ENCODE measurements around the gene CAMK1D. TPM values are rescaled to one million over a fixed set of nuclear protein-coding genes. Genes with fewer than 3 reads are reported as not detected.

The CAMK1D gene
- total and polyA plus RNA-seq, 2 experiments from 2014 or later = 4.6 to 7.2 TPM

DNA sequence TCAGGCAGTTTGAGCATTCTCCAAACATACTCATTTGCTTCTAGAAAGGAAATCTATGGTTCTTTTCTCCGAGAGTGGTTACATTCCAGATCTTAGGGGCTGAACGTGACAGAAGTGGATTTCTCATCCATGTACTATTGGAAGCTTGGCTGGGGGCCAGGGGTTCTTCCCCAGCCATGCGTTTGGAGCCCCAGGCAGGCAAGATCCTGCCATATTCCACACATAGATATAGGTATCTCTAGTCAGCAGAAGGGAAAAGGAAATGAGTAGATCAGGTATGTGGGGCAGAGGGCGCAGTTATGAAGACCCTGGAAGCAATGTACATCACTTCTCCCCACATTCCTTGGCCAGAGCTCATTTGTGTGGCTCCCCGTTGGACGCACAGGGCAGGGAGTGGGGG, 352.3 kb downstream of the CAMK1D start:
- Histone ChIP-seq H4K20me1 (replicated peaks; ENCODE audit: insufficient read depth) (no peaks in the 10 kb centered on the region), H3K9me2 (ENCODE audit: insufficient read depth) (no peaks in the 10 kb centered on the region), H3K79me2 (replicated peaks; ENCODE audit: insufficient read depth) (no peaks in the 10 kb centered on the region), H3F3A (replicated peaks; ENCODE audit: low read depth) (no peaks in the 10 kb centered on the region), H2AFZ (no peak overlapping the region), H3K4me1 (ENCODE audit: insufficient read depth) (no peaks in the 10 kb centered on the region), H3K4me3 (no peak overlapping the region), H3K36me3 (ENCODE audit: insufficient read depth) (no peaks in the 10 kb centered on the region), H3K27ac (ENCODE audit: low read depth) (no peak overlapping the region), H3K4me2 (no peak overlapping the region), H3K27me3 (ENCODE audit: insufficient read depth) (no peaks in the 10 kb centered on the region)
- ATAC-seq = no peak
- no peaks in the 10 kb centered on the region for H3K27me3 Mint-ChIP-seq (ENCODE audit: insufficient read depth, low read depth, poor library complexity)
- H3K36me3 Mint-ChIP-seq (ENCODE audit: low read depth) = no peaks in the 10 kb centered on the region
- H3K9me3 Mint-ChIP-seq = no peaks in the 10 kb centered on the region
- no peak overlapping the region for H3K27ac Mint-ChIP-seq
- no peak overlapping the region for H3K4me3 Mint-ChIP-seq
- no peak for DNase-seq (ENCODE audit: low spot score)
- peaks cover 2% of the 10 kb centered on the region for H3K4me1 Mint-ChIP-seq
- TF ChIP-seq CTCF (conservative IDR thresholded peaks at IDR 0.05; ENCODE audit: low read depth in 2 of 2) (no peak), JUNB (IDR thresholded peaks at IDR 0.05; ENCODE audit: unreplicated experiment) (no peak), EZH2phosphoT487 (IDR thresholded peaks at IDR 0.05; ENCODE audit: unreplicated experiment) (no peak), EZH2 (IDR thresholded peaks at IDR 0.05; ENCODE audit: low read depth, unreplicated experiment) (no peak), POLR2AphosphoS5 (IDR thresholded peaks at IDR 0.05; ENCODE audit: low read depth) (no peak), NANOG (IDR thresholded peaks at IDR 0.05; ENCODE audit: borderline replicate concordance) (no peak), CREB1 (CRISPR knock-in tag; IDR thresholded peaks at IDR 0.05; ENCODE audit: low read depth) (no peak), STAT1 (IDR thresholded peaks at IDR 0.05; ENCODE audit: unreplicated experiment) (no peak), ZNF331 (CRISPR knock-in tag; IDR thresholded peaks at IDR 0.05; ENCODE audit: low read depth) (no peak), ETS1 (IDR thresholded peaks at IDR 0.05) (no peak), ZNF114 (CRISPR knock-in tag; IDR thresholded peaks at IDR 0.05) (no peak)
- TF ChIP-seq, protein P1, sequence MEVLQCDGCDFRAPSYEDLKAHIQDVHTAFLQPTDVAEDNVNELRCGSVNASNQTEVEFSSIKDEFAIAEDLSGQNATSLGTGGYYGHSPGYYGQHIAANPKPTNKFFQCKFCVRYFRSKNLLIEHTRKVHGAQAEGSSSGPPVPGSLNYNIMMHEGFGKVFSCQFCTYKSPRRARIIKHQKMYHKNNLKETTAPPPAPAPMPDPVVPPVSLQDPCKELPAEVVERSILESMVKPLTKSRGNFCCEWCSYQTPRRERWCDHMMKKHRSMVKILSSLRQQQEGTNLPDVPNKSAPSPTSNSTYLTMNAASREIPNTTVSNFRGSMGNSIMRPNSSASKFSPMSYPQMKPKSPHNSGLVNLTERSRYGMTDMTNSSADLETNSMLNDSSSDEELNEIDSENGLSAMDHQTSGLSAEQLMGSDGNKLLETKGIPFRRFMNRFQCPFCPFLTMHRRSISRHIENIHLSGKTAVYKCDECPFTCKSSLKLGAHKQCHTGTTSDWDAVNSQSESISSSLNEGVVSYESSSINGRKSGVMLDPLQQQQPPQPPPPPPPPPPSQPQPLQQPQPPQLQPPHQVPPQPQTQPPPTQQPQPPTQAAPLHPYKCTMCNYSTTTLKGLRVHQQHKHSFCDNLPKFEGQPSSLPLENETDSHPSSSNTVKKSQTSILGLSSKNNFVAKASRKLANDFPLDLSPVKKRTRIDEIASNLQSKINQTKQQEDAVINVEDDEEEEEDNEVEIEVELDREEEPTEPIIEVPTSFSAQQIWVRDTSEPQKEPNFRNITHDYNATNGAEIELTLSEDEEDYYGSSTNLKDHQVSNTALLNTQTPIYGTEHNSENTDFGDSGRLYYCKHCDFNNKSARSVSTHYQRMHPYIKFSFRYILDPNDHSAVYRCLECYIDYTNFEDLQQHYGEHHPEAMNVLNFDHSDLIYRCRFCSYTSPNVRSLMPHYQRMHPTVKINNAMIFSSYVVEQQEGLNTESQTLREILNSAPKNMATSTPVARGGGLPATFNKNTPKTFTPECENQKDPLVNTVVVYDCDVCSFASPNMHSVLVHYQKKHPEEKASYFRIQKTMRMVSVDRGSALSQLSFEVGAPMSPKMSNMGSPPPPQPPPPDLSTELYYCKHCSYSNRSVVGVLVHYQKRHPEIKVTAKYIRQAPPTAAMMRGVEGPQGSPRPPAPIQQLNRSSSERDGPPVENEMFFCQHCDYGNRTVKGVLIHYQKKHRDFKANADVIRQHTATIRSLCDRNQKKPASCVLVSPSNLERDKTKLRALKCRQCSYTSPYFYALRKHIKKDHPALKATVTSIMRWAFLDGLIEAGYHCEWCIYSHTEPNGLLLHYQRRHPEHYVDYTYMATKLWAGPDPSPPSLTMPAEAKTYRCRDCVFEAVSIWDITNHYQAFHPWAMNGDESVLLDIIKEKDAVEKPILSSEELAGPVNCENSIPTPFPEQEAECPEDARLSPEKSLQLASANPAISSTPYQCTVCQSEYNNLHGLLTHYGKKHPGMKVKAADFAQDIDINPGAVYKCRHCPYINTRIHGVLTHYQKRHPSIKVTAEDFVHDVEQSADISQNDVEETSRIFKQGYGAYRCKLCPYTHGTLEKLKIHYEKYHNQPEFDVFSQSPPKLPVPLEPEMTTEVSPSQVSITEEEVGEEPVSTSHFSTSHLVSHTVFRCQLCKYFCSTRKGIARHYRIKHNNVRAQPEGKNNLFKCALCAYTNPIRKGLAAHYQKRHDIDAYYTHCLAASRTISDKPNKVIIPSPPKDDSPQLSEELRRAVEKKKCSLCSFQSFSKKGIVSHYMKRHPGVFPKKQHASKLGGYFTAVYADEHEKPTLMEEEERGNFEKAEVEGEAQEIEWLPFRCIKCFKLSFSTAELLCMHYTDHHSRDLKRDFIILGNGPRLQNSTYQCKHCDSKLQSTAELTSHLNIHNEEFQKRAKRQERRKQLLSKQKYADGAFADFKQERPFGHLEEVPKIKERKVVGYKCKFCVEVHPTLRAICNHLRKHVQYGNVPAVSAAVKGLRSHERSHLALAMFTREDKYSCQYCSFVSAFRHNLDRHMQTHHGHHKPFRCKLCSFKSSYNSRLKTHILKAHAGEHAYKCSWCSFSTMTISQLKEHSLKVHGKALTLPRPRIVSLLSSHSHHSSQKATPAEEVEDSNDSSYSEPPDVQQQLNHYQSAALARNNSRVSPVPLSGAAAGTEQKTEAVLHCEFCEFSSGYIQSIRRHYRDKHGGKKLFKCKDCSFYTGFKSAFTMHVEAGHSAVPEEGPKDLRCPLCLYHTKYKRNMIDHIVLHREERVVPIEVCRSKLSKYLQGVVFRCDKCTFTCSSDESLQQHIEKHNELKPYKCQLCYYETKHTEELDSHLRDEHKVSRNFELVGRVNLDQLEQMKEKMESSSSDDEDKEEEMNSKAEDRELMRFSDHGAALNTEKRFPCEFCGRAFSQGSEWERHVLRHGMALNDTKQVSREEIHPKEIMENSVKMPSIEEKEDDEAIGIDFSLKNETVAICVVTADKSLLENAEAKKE (CRISPR knock-in tag; IDR thresholded peaks at IDR 0.05) = no peak
- TF ChIP-seq, protein P2, sequence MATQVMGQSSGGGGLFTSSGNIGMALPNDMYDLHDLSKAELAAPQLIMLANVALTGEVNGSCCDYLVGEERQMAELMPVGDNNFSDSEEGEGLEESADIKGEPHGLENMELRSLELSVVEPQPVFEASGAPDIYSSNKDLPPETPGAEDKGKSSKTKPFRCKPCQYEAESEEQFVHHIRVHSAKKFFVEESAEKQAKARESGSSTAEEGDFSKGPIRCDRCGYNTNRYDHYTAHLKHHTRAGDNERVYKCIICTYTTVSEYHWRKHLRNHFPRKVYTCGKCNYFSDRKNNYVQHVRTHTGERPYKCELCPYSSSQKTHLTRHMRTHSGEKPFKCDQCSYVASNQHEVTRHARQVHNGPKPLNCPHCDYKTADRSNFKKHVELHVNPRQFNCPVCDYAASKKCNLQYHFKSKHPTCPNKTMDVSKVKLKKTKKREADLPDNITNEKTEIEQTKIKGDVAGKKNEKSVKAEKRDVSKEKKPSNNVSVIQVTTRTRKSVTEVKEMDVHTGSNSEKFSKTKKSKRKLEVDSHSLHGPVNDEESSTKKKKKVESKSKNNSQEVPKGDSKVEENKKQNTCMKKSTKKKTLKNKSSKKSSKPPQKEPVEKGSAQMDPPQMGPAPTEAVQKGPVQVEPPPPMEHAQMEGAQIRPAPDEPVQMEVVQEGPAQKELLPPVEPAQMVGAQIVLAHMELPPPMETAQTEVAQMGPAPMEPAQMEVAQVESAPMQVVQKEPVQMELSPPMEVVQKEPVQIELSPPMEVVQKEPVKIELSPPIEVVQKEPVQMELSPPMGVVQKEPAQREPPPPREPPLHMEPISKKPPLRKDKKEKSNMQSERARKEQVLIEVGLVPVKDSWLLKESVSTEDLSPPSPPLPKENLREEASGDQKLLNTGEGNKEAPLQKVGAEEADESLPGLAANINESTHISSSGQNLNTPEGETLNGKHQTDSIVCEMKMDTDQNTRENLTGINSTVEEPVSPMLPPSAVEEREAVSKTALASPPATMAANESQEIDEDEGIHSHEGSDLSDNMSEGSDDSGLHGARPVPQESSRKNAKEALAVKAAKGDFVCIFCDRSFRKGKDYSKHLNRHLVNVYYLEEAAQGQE (IDR thresholded peaks at IDR 0.05; ENCODE audit: unreplicated experiment) = no peak
